Measurements from ENCODE around the gene DEDD.

DNA sequence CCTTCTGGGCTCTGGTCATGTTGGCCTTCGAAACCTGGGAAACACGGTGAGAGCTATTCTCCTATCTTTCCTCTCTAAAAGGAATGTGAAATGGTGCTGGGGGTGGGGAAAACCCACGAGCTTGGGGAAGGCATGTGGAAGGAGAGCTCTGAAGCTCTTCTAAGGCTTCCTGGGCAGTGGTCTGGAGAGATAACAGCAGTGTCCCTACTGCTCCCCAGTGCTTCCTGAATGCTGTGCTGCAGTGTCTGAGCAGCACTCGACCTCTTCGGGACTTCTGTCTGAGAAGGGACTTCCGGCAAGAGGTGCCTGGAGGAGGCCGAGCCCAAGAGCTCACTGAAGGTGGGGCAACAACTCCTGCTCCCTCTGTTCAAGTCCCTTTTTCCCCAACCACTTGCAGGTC lies 29.6 kb upstream of the DEDD start:
- TF ChIP-seq, protein P1, sequence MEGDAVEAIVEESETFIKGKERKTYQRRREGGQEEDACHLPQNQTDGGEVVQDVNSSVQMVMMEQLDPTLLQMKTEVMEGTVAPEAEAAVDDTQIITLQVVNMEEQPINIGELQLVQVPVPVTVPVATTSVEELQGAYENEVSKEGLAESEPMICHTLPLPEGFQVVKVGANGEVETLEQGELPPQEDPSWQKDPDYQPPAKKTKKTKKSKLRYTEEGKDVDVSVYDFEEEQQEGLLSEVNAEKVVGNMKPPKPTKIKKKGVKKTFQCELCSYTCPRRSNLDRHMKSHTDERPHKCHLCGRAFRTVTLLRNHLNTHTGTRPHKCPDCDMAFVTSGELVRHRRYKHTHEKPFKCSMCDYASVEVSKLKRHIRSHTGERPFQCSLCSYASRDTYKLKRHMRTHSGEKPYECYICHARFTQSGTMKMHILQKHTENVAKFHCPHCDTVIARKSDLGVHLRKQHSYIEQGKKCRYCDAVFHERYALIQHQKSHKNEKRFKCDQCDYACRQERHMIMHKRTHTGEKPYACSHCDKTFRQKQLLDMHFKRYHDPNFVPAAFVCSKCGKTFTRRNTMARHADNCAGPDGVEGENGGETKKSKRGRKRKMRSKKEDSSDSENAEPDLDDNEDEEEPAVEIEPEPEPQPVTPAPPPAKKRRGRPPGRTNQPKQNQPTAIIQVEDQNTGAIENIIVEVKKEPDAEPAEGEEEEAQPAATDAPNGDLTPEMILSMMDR (IDR thresholded peaks at IDR 0.05): no peak
- no peak for TF ChIP-seq POLR2A (IDR thresholded peaks at IDR 0.05)

All from Peyer's patch (tissue), 4 donors.